ENCODE results near the gene PSMD9.
"Not testable (repeated sequence)": the region's sequence is repeated elsewhere in the genome, so short reads cannot be mapped to it uniquely, and the experiment has no call there.

The PSMD9 gene

GRCh38 chr12:121925358-121925695, 36.7 kb downstream of the PSMD9 start:
- Mint-ChIP-seq H3K27ac (no peak overlapping the region), H3K4me3 (no peak overlapping the region), H3K9me3 (no peaks in the 10 kb centered on the region), H3K4me1 (peaks cover 8% of the 10 kb centered on the region), H3K36me3 (ENCODE audit: low read depth) (no peaks in the 10 kb centered on the region), H3K27me3 (no peaks in the 10 kb centered on the region)
- DNase-seq, result no peak
- ATAC-seq, result no peak

DNA sequence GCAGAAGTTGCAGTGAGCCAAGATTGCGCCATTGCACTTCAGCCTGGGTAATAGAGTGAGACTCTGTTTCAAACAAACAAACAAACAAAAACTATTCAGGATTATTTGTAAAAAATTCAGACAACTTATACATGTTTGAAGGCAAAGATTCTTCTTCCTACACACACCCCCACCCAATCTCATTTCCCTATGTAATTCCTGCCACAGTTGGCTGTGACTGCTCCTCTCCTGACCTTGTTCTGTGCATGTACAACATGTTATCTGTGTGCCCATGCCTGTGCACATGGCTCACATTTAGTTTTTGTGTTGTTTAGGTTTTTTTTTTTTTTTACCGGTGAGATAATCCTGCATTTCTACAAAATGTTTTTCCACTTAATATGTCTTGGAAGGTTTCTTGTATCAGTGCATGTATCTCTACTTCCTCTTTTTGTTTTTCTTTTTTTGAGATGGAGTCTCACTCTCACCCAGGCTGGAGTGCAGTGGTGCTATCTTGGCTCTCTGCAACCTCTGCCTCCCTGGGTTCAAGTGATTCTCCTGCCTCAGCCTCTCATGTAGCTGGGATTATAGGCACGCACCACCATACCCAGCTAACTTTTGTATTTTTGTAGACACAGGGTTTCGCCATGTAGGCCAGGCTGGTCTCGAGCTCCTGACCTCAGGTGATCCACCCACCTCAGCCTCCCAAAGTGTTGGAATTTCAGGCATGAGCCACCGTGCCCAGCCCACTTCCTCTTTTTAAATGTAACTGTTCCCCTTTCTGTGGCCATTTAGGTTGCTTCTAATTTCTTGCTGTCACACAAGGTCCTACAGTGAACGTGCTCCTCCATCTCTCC, 38.5 kb downstream of the PSMD9 start:
- ATAC-seq (no peak), DNase-seq (no peak)
- Mint-ChIP-seq H3K9me3 (no peaks in the 10 kb centered on the region), H3K36me3 (ENCODE audit: low read depth) (no peaks in the 10 kb centered on the region), H3K27ac (no peak overlapping the region), H3K27me3 (no peaks in the 10 kb centered on the region), H3K4me3 (no peak overlapping the region), H3K4me1 (peaks cover 14% of the 10 kb centered on the region)

GRCh38 chr12:121927813-121928212, 39.2 kb downstream of the PSMD9 start:
- H3K9me3 Mint-ChIP-seq, result no peaks in the 10 kb centered on the region
- H3K4me3 Mint-ChIP-seq, result no peak overlapping the region
- no peak overlapping the region for H3K27ac Mint-ChIP-seq
- DNase-seq, result no peak
- ATAC-seq, result no peak
- H3K4me1 Mint-ChIP-seq, result peaks cover 14% of the 10 kb centered on the region
- no peaks in the 10 kb centered on the region for H3K36me3 Mint-ChIP-seq (ENCODE audit: low read depth)
- no peaks in the 10 kb centered on the region for H3K27me3 Mint-ChIP-seq

- H3K27ac Mint-ChIP-seq; H3K9me3 Mint-ChIP-seq; ATAC-seq; H3K4me3 Mint-ChIP-seq; H3K36me3 Mint-ChIP-seq (ENCODE audit: low read depth); DNase-seq; H3K27me3 Mint-ChIP-seq: not testable (repeated sequence)
- peaks cover 14% of the 10 kb centered on the region for H3K4me1 Mint-ChIP-seq
Observed at GRCh38 chr12:121929545-121929944, 41.0 kb downstream of the PSMD9 start.

DNA sequence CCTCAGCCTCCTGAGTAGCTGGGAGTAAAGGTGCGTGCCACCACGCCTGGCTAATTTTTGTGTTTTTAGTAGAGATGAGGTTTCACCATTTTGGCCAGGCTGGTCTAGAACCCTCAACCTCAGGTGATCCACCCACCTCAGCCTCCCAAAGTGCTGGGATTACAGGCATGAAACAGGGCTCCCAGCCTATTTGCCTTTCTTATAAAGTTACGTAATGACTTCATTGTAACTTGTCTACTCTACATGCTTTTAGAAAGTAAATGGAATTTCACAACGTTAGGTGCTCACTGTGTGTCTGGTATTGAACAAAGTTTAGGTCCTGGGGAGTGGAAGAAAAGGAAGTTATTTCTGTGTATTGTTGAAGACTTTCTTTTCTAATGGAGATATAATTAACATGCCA, 42.3 kb downstream of the PSMD9 start:
- no peaks in the 10 kb centered on the region for H3K27me3 Mint-ChIP-seq
- H3K4me1 Mint-ChIP-seq, result peaks cover 14% of the 10 kb centered on the region
- H3K36me3 Mint-ChIP-seq (ENCODE audit: low read depth), result no peaks in the 10 kb centered on the region
- no peak for ATAC-seq
- no peaks in the 10 kb centered on the region for H3K9me3 Mint-ChIP-seq
- DNase-seq, result no peak
- H3K27ac Mint-ChIP-seq, result no peak overlapping the region
- H3K4me3 Mint-ChIP-seq, result no peak overlapping the region

DNA sequence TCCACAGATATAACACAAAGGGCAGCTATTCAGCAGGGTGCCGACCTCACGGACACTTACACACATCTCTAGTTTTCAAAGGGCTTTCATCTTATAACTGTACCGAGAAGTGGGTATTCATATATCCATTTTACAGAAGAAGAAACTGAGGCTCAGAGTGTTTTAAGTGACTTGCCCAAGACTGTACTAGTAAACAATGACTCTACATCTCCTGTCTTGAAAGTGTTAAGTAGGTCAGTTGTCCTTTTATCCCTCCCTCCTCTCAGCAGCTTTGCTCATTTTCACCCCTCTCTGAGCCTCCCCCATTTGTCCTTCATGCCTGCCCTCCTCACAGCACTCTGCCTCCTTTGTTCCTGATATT, 43.6 kb downstream of the PSMD9 start:
- Mint-ChIP-seq H3K4me1 (peaks cover 14% of the 10 kb centered on the region), H3K27me3 (no peaks in the 10 kb centered on the region), H3K36me3 (ENCODE audit: low read depth) (no peaks in the 10 kb centered on the region), H3K9me3 (no peaks in the 10 kb centered on the region), H3K27ac (no peak overlapping the region), H3K4me3 (no peak overlapping the region)
- DNase-seq, result no peak
- ATAC-seq, result no peak

DNA sequence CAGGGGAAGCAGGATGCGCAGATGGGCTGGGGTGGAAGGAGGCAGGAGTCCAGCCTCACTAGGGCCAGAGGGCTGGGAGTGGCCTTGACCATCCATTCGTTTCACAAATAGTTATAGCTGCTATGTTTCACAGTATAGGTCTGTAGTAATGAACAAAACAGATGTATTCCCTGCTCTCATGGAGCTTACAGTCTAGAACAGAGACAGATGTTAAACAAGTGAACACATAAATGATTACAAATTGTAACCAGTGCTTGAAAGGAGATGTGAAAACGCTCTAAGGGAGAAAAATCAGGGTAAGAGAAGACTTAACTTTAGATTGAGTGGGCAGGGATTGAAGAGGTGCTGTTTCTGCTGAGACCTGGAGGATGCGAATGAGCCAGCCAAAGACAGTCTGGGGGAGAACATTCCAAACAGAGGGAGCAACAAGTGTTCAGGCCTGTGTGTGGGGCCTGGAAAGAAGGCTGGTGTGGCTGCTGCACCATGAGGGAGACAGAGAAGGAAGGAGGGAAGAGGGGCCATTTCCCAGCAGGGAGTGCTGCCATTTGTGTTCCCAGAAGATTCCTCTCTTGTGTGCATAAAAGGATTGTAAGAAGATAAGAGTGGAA, 44.4 kb downstream of the PSMD9 start:
- ATAC-seq (no peak), DNase-seq (no peak)
- peaks cover 3% of the 10 kb centered on the region for H3K36me3 Mint-ChIP-seq (ENCODE audit: low read depth)
- no peaks in the 10 kb centered on the region for H3K27me3 Mint-ChIP-seq
- H3K4me1 Mint-ChIP-seq, result peaks cover 8% of the 10 kb centered on the region
- no peak overlapping the region for H3K27ac Mint-ChIP-seq
- no peak overlapping the region for H3K4me3 Mint-ChIP-seq
- no peaks in the 10 kb centered on the region for H3K9me3 Mint-ChIP-seq

DNA sequence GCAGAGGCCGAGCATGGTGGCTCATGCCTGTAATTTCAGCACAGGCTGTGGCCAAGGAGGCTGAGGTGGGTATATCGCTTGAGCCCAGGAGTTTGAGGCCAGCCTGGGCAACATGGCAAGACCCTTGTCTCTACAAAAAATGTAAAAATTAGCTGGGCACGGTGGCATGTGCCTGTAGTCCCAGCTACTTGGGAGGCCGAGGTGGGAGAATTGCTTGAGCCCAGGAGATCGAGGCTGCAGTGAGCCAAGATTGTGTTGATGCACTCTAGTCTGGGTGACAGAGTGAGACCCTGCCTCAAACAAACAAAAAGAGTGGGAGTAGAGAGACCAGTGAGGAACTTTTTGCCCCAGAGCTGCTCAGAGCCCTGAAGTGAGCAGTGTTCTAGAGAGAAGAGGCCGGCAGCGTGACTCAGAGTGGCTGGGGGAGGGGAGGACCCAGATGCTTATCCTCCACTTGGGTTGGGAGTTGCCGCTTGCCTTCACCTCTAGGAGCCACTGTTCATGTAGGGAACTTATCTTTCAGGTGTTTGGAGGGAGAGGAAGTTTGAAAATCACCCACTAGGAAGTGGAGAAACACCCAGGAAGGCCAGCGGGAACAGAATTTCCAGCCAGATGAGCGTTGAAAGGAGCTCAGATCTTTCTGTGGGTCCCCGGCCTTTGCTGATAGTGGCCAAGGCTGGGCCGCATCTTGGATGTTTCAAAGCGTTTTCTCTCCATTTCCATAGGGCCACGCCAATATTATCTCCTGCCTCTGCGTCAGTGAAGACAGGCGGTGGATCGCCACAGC, 45.1 kb downstream of the PSMD9 start:
- H3K27me3 Mint-ChIP-seq, result no peaks in the 10 kb centered on the region
- DNase-seq, result no peak

DNA sequence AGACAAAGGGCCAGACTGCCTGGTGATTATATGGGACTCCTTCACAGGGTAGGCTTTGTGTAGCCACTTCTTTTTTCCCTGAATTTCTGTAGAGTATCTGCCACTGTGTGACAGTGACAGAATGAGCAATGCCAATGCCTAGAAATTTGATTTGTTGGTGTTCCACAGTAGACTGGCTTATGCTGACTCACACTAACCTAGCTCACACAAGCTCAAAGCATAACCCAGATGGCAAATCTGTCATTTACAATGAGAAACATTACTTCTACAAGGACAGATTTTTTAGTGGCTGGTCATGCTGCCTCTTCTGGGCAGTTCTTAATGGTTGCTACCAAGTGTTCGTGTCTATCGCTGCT, 45.7 kb downstream of the PSMD9 start:
- DNase-seq (no peak), ATAC-seq (no peak)
- no peak overlapping the region for H3K4me3 Mint-ChIP-seq
- peaks cover 3% of the 10 kb centered on the region for H3K36me3 Mint-ChIP-seq (ENCODE audit: low read depth)
- H3K9me3 Mint-ChIP-seq, result no peaks in the 10 kb centered on the region
- H3K4me1 Mint-ChIP-seq, result peaks cover 11% of the 10 kb centered on the region
- no peak overlapping the region for H3K27ac Mint-ChIP-seq
- H3K27me3 Mint-ChIP-seq, result no peaks in the 10 kb centered on the region

More for the DNA sequence above, 45.1 kb downstream of the PSMD9 start:
- no peak overlapping the region for H3K27ac Mint-ChIP-seq
- peaks cover 3% of the 10 kb centered on the region for H3K36me3 Mint-ChIP-seq (ENCODE audit: low read depth)
- H3K9me3 Mint-ChIP-seq, result no peaks in the 10 kb centered on the region
- ATAC-seq, result no peak
- H3K4me1 Mint-ChIP-seq, result peaks cover 8% of the 10 kb centered on the region
- no peak overlapping the region for H3K4me3 Mint-ChIP-seq

DNA sequence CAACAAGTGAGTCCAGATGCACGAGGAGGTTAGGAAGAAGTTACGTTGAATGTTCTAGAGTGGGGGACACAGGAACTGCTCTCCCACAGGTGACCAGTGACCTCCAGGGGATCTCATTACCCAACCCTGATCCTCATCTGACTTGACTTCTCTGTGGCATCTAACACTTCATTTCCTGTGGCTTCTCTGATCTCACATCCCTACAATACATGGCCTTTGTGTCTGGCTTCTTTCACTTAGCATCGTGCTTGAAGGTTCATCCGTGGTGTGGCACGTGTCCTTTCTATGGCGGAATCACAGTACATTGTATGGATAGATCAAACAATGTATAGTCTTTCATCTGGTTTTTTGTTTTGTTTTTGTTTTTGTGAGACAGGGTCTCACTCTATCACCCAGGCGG, 49.1 kb downstream of the PSMD9 start:
- no peak for ATAC-seq

GRCh38 chr12:121939186-121939585, 50.6 kb downstream of the PSMD9 start:
- Mint-ChIP-seq H3K27ac (no peak overlapping the region), H3K4me3 (no peak overlapping the region)
- no peak for ATAC-seq

More for the DNA sequence above, 49.1 kb downstream of the PSMD9 start:
- Mint-ChIP-seq H3K27ac (no peak overlapping the region), H3K9me3 (no peaks in the 10 kb centered on the region), H3K27me3 (no peaks in the 10 kb centered on the region), H3K4me1 (peaks cover 5% of the 10 kb centered on the region), H3K4me3 (no peak overlapping the region), H3K36me3 (ENCODE audit: low read depth) (peaks cover 3% of the 10 kb centered on the region)
- no peak for DNase-seq

DNA sequence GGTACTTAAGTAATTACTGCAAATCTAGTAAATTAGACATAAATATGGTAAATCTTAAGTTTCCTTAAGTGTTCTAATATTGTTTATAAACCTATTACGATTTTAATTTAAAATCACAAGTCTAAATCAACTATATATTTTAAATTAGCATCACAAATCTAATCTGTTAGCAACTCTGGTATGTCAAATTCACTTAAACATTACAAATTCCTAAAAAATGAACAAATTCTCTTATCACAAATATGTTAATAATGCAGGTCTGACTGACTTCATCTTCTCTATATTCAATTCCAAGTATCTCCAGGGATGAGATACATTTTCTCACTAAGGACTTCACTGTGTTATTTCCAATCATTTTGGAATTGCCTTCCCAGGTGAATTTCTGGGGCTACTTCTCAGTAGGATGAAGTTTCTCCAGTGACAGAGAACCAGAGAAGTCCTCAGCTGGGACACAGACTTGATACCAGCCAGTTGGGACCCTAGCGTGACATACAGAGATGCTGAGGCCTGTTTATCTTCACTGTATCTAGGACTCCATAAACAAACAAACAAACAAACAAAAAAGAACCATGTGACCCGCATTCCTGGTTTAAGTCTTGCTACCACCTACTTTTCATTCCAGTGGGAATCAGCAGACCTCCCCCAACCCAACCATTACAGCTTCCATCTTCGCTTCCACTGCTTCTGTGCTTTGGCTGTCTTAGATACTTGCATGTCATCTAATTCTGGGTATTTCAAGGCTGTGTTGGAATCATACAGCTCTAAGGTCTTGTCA, 51.6 kb downstream of the PSMD9 start:
- ATAC-seq (no peak), DNase-seq (no peak)
- Mint-ChIP-seq H3K9me3 (no peaks in the 10 kb centered on the region), H3K27ac (no peak overlapping the region), H3K4me3 (no peak overlapping the region), H3K4me1 (peaks cover 5% of the 10 kb centered on the region), H3K36me3 (ENCODE audit: low read depth) (peaks cover 3% of the 10 kb centered on the region), H3K27me3 (no peaks in the 10 kb centered on the region)

More at GRCh38 chr12:121939186-121939585, 50.6 kb downstream of the PSMD9 start:
- Mint-ChIP-seq H3K4me1 (peaks cover 5% of the 10 kb centered on the region), H3K36me3 (ENCODE audit: low read depth) (peaks cover 3% of the 10 kb centered on the region), H3K9me3 (no peaks in the 10 kb centered on the region), H3K27me3 (no peaks in the 10 kb centered on the region)
- DNase-seq, result no peak

DNA sequence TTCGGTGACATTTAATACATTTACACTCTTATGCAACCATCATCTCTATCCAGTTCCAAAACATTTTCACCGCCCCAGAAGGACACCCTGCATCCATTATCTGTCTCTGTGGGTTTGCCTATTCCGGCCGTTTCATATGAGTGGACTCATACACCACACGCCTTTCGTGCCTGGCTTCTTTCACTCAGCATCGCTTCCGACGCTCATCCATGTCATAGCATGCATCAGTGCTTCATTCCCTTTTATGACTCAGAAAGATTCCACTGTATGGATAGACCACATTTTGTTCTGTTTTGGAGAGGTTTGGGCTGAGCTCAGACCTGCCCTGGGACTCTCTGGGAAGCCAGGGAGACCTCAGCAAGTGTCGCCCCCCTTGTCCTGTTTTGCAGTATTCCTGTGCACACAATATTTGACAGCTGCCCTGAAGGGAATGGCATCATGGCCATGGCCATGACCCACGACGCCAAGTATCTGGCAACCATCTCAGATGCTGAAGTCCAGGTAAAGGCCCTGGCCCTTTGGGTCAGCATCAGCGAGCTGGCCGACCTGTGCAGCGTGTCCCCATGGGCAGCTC, 53.6 kb downstream of the PSMD9 start:
- ATAC-seq, result no peak
- H3K27me3 Mint-ChIP-seq, result no peaks in the 10 kb centered on the region
- H3K36me3 Mint-ChIP-seq (ENCODE audit: low read depth), result peaks cover 3% of the 10 kb centered on the region
- peaks cover 5% of the 10 kb centered on the region for H3K4me1 Mint-ChIP-seq
- DNase-seq, result no peak
- no peaks in the 10 kb centered on the region for H3K9me3 Mint-ChIP-seq
- H3K27ac Mint-ChIP-seq, result no peak overlapping the region
- H3K4me3 Mint-ChIP-seq, result no peak overlapping the region

GRCh38 chr12:121943926-121944325, 55.3 kb downstream of the PSMD9 start:
- H3K27me3 Mint-ChIP-seq, result no peaks in the 10 kb centered on the region
- no peak for ATAC-seq
- H3K27ac Mint-ChIP-seq, result no peak overlapping the region
- H3K4me1 Mint-ChIP-seq, result peaks cover 2% of the 10 kb centered on the region
- no peaks in the 10 kb centered on the region for H3K36me3 Mint-ChIP-seq (ENCODE audit: low read depth)
- no peaks in the 10 kb centered on the region for H3K9me3 Mint-ChIP-seq
- H3K4me3 Mint-ChIP-seq, result no peak overlapping the region
- no peak for DNase-seq
